GM23248 (cell line): ENCODE data around the gene ACAP1. TPM values are rescaled to one million over a fixed set of nuclear protein-coding genes. Genes with fewer than 3 reads are reported as not detected.
"Not testable (repeated sequence)": the region's sequence is repeated elsewhere in the genome, so short reads cannot be mapped to it uniquely, and the experiment has no call there.

Experiments
- DNase-seq: peaks from one replicate; pipeline ENCODE4 v3.0.0-alpha.2; 2015
- H2AFZ ChIP-seq: fragments of 200-600 bp; sonication (generic); 2 replicates; pipeline ENCODE4 v1.6.1; 2016; ENCODE audit warnings: antibody characterized with exemption
- H3F3A ChIP-seq: fragments of 200-600 bp; sonication (generic); 2 replicates; pipeline ENCODE4 v1.6.1; 2016; ENCODE audit warnings: mild to moderate bottlenecking, antibody characterized with exemption, mixed run types; ENCODE audit not compliant: insufficient read depth
- H3K27ac ChIP-seq: fragments of 200-600 bp; sonication (generic); 2 replicates; pipeline ENCODE4 v1.5.1; 2016; ENCODE audit warnings: mild to moderate bottlenecking
- H3K27me3 ChIP-seq: fragments of 200-600 bp; sonication (generic); replicated peaks from 2 replicates; pipeline ENCODE4 v1.6.1; 2016; ENCODE audit warnings: mild to moderate bottlenecking; ENCODE audit not compliant: insufficient read depth
- H3K36me3 ChIP-seq: fragments of 200-600 bp; sonication (generic); 2 replicates; pipeline ENCODE4 v1.6.1; 2016; ENCODE audit warnings: low read depth, mild to moderate bottlenecking
- H3K4me1 ChIP-seq: fragments of 200-600 bp; sonication (generic); 2 replicates; pipeline ENCODE4 v1.6.1; 2016; ENCODE audit warnings: mild to moderate bottlenecking; ENCODE audit not compliant: insufficient read depth
- H3K4me2 ChIP-seq: fragments of 200-600 bp; sonication (generic); one replicate; pipeline ENCODE4 v1.6.1; 2016; ENCODE audit warnings: mild to moderate bottlenecking; ENCODE audit not compliant: unreplicated experiment
- H3K4me3 ChIP-seq: fragments of 200-600 bp; sonication (generic); 2 replicates; pipeline ENCODE4 v1.5.1; 2016; ENCODE audit warnings: mild to moderate bottlenecking
- H3K79me2 ChIP-seq: fragments of 200-600 bp; sonication (generic); 2 replicates; pipeline ENCODE4 v1.6.1; 2016; ENCODE audit warnings: mild to moderate bottlenecking; ENCODE audit not compliant: insufficient read depth
- H3K9ac ChIP-seq: fragments of 200-600 bp; sonication (generic); 2 replicates; pipeline ENCODE4 v1.6.1; 2016; ENCODE audit warnings: mild to moderate bottlenecking
- H3K9me2 ChIP-seq: fragments of 200-600 bp; sonication (generic); 2 replicates; pipeline ENCODE4 v1.6.1; 2016; ENCODE audit warnings: mixed run types, mild to moderate bottlenecking, moderate library complexity; ENCODE audit not compliant: insufficient read depth
- H3K9me3 ChIP-seq: fragments of 200-600 bp; sonication (generic); one replicate; pipeline ENCODE4 v1.6.1; 2017; ENCODE audit warnings: low read depth
- H4K20me1 ChIP-seq: fragments of 200-600 bp; sonication (generic); 2 replicates; pipeline ENCODE4 v1.6.0; 2016; ENCODE audit not compliant: insufficient read depth
- EZH2 ChIP-seq: fragments of 200-600 bp; sonication (generic); IDR thresholded peaks from 2 replicates; pipeline ENCODE4 v1.6.1; 2018; ENCODE audit warnings: antibody characterized with exemption, mild to moderate bottlenecking; ENCODE audit not compliant: insufficient read depth, poor library complexity, severe bottlenecking
- EZH2phosphoT487 ChIP-seq: fragments of 200-600 bp; sonication (generic); IDR thresholded peaks from 2 replicates; pipeline ENCODE4 v1.6.1; 2018; ENCODE audit warnings: antibody characterized with exemption, moderate library complexity, mild to moderate bottlenecking, low read depth; ENCODE audit not compliant: insufficient read depth
- WGBS, 2 experiments: methylation state at CpG; one replicate each; pipeline ENCODE4 v1.1.6; 2015 to 2017; ENCODE audit warnings: low lambda C conversion rate in 2 of 2, low coverage in 1 of 2; ENCODE audit errors: missing lambda C conversion rate in 2 of 2; 5-methylcytosine and 5-hydroxymethylcytosine counted together
- in situ Hi-C: fragments of 300-500 bp; cut with MboI; formaldehyde crosslinking; loops from 2 replicates; pipeline ENCODE4 v1.15.0; 2020
- polyA plus RNA-seq: library from polyadenylated mRNA; unstranded; fragments of >200 nt; fragmentation: Nextera tagmentation; extraction: Ambion mirVana; gene quantifications from 2 replicates; pipeline ENCODE4 v1.2.1, GENCODE V29; 2016
- total RNA-seq: library from RNA; depleted of rRNA; stranded (reverse); fragments of >200 nt; shearing (Covaris generic); gene quantifications from 2 replicates; pipeline ENCODE4 v1.2.3, GENCODE V29; 2014

ACAP1 gene
- total and polyA plus RNA-seq, 2 experiments from 2014 or later, result 4.4 to 15.7 TPM

DNA sequence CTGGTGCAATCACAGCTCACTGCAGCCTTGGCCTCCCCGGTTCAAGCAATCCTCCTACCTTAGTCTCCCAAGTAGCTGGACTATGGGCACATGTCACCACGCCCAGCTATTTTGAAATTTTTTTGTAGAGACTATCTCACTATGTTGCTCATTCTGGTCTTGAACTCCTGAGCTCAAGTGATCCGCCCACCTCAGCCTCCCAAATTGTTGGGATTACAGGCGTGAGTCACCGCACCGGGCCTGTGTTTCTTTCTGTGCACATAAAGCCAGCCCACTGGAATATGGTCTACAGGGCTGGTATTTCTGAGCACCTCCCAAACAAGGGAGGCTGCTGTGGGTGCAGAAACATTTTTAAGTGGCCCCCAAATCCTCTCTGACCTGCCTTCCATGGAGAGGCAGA lies 27.0 kb downstream of the ACAP1 start:
- in situ Hi-C loops, result no loop called here
- H3K27me3 ChIP-seq, result no peaks in the 10 kb centered on the region
- H3K79me2 ChIP-seq, result no peaks in the 10 kb centered on the region
- TF ChIP-seq EZH2phosphoT487 (no peak), EZH2 (no peak)
- no peak overlapping the region for H3K9ac ChIP-seq
- H3K4me2 ChIP-seq, result peak overlapping the region; percentile 18
- H3K4me1 ChIP-seq, result 0 out of 2 replicates have a peak, but pooled peaks cover 5% of the 10 kb centered on the region
- H3F3A ChIP-seq, result peaks cover 5% of the 10 kb centered on the region; the same call in 1 of the 2 replicates
- H3K9me2 ChIP-seq, result no peaks in the 10 kb centered on the region
- no peaks in the 10 kb centered on the region for H3K9me3 ChIP-seq
- peak overlapping the region; percentile 63 for H3K27ac ChIP-seq
- no peaks in the 10 kb centered on the region for H4K20me1 ChIP-seq
- no peaks in the 10 kb centered on the region for H3K36me3 ChIP-seq
- H2AFZ ChIP-seq, result peak overlapping the region; percentile 66
- WGBS, 2 experiments, result 12 to 14% methylated on average over 6 of the region's 6 CpGs
- DNase-seq, result peak; percentile 84
- H3K4me3 ChIP-seq, result no peak overlapping the region

DNA sequence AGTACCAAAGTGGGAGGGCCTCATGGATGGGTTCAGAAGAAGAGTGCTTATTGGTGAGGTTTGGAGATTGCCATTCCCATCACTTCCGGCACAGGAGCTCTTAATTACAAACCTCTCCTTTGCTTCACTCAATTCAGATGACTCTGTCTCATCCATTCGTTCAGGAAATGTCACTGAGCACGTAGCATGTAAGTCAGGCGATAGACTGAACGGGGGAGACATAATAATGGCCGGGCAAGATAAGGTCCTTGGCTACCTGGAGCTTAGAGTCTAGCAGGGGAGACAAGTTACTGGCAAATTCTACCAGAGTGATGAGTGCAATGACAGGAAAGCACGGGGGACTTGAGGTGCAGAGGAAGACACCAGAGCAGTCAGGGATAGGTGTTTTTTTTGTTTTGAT lies 29.6 kb downstream of the ACAP1 start:
- H3K9me3 ChIP-seq, H3K4me1 ChIP-seq, H3F3A ChIP-seq, DNase-seq, H3K36me3 ChIP-seq, H4K20me1 ChIP-seq, in situ Hi-C loops, H3K9me2 ChIP-seq, H3K4me2 ChIP-seq, H2AFZ ChIP-seq, H3K4me3 ChIP-seq, H3K27me3 ChIP-seq, H3K79me2 ChIP-seq, H3K9ac ChIP-seq, H3K27ac ChIP-seq: not testable (repeated sequence)
- WGBS, 2 experiments, result 79 to 81% methylated on average over 6 to 7 of the region's 7 CpGs

DNA sequence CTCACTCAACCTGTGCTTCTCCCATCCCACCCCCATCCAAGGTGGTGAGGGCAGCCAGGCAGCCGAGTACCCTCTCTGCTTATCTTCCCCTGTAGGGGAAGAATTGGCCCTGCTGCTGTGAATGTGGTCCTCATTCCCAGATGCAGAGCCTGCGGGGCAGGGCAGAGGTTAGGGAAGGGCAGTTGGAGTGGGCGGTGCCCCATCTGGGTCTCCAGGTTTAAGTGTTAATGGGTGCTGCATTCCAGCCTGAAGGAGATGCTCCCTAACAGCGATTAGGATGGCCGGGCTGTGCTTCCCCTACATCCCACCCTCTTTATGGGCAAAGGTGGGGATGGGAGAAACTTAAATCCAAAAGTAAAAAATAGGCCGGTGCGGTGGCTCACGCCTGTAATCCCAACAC lies 30.8 kb downstream of the ACAP1 start:
- DNase-seq, result no peak
- Histone ChIP-seq H3F3A (peaks cover 5% of the 10 kb centered on the region; the same call in 1 of the 2 replicates), H3K9ac (no peak overlapping the region), H3K79me2 (no peaks in the 10 kb centered on the region), H3K9me2 (no peaks in the 10 kb centered on the region), H3K27me3 (no peaks in the 10 kb centered on the region), H3K9me3 (no peaks in the 10 kb centered on the region), H3K27ac (no peak overlapping the region), H3K4me1 (0 out of 2 replicates have a peak, but pooled peaks cover 5% of the 10 kb centered on the region), H3K36me3 (no peaks in the 10 kb centered on the region), H3K4me3 (no peak overlapping the region), H3K4me2 (no peak overlapping the region), H2AFZ (no peak overlapping the region), H4K20me1 (no peaks in the 10 kb centered on the region)
- TF ChIP-seq EZH2, result no peak
- TF ChIP-seq EZH2phosphoT487, result no peak
- in situ Hi-C loops, result no loop called here
- WGBS, 2 experiments, result 90 to 97% methylated on average over 8 of the region's 8 CpGs

DNA sequence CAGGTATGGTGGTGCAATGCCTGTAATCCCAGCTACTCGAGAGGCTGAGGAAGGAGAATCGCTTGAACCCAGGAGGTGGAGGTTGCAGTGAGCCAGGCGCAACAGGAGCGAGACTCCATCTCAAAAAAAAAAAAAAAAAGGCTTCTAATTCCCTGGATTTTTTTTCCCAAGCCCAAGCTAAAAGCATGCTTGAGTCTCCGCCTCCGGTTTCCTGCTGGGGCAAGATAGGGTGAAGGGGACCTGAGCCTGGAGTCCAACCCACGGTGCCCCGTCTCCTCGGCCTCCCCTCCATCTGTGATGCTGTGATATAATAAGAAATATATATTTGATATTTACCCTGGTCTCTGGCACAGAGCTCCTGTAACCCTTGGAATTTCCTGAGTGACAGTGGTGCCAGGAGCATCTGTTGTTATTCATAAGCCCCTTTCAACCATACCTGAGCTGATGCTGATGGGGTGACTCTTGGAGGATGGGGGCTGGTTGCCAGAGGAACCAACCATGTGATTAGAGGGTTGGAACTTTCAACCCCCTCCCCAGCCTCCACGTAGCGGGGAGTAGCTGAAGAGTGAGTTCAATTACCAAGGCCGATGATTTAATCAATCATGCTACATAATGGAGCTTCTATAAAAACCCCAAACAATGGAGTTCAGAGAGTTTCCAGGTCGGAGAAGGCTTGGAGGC lies 31.7 kb downstream of the ACAP1 start:
- Histone ChIP-seq H3K4me3 (no peak overlapping the region), H3K36me3 (no peaks in the 10 kb centered on the region), H3K9me3 (no peaks in the 10 kb centered on the region), H3K9ac (no peak overlapping the region), H3F3A (peaks cover 2% of the 10 kb centered on the region; the same call in 1 of the 2 replicates), H4K20me1 (no peaks in the 10 kb centered on the region), H3K4me1 (0 out of 2 replicates have a peak, but pooled peaks cover 2% of the 10 kb centered on the region), H3K27ac (no peak overlapping the region), H3K27me3 (no peaks in the 10 kb centered on the region), H3K9me2 (no peaks in the 10 kb centered on the region), H3K4me2 (no peak overlapping the region), H3K79me2 (no peaks in the 10 kb centered on the region), H2AFZ (no peak overlapping the region)
- TF ChIP-seq EZH2, result no peak
- no peak for TF ChIP-seq EZH2phosphoT487
- DNase-seq, result no peak
- WGBS, 2 experiments, result 61% methylated on average over 13 of the region's 13 CpGs
- in situ Hi-C loops, result no loop called here

DNA sequence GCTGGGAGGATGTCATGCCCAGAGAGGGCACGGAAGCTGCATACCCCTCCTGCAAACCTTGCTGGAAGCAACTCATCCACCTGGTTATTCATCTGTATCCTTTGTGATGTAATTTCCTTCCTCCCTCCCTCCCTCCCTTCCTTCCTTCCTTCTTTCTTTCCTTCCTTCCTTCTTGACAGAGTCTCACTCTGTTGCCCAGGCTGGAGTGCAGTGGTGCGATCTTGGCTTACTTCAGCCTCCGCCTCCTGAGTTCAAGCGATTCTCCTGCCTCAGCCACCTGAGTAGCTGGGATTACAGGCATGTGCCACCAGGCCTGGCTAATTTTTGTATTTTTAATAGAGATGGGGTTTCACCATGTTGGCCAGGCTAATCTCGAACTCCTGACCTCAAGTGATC lies 32.3 kb downstream of the ACAP1 start:
- H3K4me3 ChIP-seq, H3K9ac ChIP-seq, in situ Hi-C loops, H3K4me2 ChIP-seq, H2AFZ ChIP-seq, H4K20me1 ChIP-seq, H3K9me2 ChIP-seq, H3K36me3 ChIP-seq, H3F3A ChIP-seq, H3K9me3 ChIP-seq, H3K27me3 ChIP-seq, H3K4me1 ChIP-seq, H3K27ac ChIP-seq, H3K79me2 ChIP-seq, DNase-seq: not testable (repeated sequence)
- WGBS, 2 experiments, result 94 to 95% methylated on average over 5 of the region's 5 CpGs
